NCI-H446 treated with DMSO at 0.1 percent for 48 hours (cell line): ENCODE measurements around the gene CAMKV.
"Not testable (repeated sequence)": the region's sequence is repeated elsewhere in the genome, so short reads cannot be mapped to it uniquely, and the experiment has no call there.

Source experiments
- DNase-seq: peaks from one replicate; lab custom pipeline; 2025; lab: John Stamatoyannopoulos, UW

CAMKV gene

GRCh38 chr3:49855662-49856061 lies 14.0 kb downstream of the CAMKV start:
- no peak for DNase-seq

- no peak for DNase-seq
These were observed 24.0 kb downstream of the CAMKV start for GRCh38 chr3:49845694-49846093.

- DNase-seq: no peak
These were observed 25.1 kb downstream of the CAMKV start for GRCh38 chr3:49844464-49845183.

- no peak for DNase-seq
These were observed 26.7 kb downstream of the CAMKV start for GRCh38 chr3:49842843-49843517.

GRCh38 chr3:49841806-49842205 lies 27.9 kb downstream of the CAMKV start:
- DNase-seq: no peak

- DNase-seq: no peak
These were observed 28.5 kb downstream of the CAMKV start for GRCh38 chr3:49841126-49841696.

- no peak for DNase-seq
These were observed 29.3 kb downstream of the CAMKV start for GRCh38 chr3:49840388-49840787.

- DNase-seq: peak; percentile 10
These were observed 30.4 kb downstream of the CAMKV start for GRCh38 chr3:49839193-49839809.

- DNase-seq: no peak
These were observed 38.4 kb downstream of the CAMKV start for GRCh38 chr3:49831341-49831740.

GRCh38 chr3:49826016-49826415 lies 43.7 kb downstream of the CAMKV start:
- no peak for DNase-seq

GRCh38 chr3:49823131-49823530 lies 46.6 kb downstream of the CAMKV start:
- not testable (repeated sequence) for DNase-seq

- DNase-seq: peak; percentile 11
These were observed 56.1 kb downstream of the CAMKV start, which contains the start of gene UBA7 for GRCh38 chr3:49813497-49814174. TSS of gene UBA7 (minus strand) at chr3:49813953. CDS start at chr3:49813787, 166 bp downstream.

GRCh38 chr3:49812916-49813496 lies 56.7 kb downstream of the CAMKV start:
- DNase-seq: no peak
